HG03571 (cell line): ENCODE measurements around the gene POLN.
"Not testable (repeated sequence)": the region's sequence is repeated elsewhere in the genome, so short reads cannot be mapped to it uniquely, and the experiment has no call there.

Experiments used
- ATAC-seq: cut with Tn5 transposase; IDR thresholded peaks from one replicate; pipeline ENCODE4 v1.9.1; 2021; ENCODE audit not compliant: unreplicated experiment

Gene POLN

GRCh38 chr4:2275546-2276251 is 33.8 kb upstream of the POLN start:
- no peak for ATAC-seq

DNA sequence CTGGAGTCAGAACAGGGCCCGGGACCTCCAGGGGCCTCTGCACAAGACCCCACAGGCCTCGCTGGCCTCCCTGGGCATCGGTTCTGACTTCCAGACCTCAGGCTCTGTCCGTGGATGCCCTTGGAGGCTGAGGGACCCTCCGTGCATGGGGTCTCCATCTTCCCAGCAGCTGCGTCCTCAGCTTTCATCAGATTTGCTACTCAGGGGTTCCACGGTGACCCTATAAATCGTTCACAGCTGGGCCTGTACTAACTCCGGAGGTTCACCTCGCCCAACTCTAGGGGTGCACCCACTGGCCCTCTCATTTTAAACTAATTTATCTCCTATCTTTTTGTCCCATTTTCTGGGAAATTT is 33.1 kb upstream of the POLN start:
- not testable (repeated sequence) for ATAC-seq

DNA sequence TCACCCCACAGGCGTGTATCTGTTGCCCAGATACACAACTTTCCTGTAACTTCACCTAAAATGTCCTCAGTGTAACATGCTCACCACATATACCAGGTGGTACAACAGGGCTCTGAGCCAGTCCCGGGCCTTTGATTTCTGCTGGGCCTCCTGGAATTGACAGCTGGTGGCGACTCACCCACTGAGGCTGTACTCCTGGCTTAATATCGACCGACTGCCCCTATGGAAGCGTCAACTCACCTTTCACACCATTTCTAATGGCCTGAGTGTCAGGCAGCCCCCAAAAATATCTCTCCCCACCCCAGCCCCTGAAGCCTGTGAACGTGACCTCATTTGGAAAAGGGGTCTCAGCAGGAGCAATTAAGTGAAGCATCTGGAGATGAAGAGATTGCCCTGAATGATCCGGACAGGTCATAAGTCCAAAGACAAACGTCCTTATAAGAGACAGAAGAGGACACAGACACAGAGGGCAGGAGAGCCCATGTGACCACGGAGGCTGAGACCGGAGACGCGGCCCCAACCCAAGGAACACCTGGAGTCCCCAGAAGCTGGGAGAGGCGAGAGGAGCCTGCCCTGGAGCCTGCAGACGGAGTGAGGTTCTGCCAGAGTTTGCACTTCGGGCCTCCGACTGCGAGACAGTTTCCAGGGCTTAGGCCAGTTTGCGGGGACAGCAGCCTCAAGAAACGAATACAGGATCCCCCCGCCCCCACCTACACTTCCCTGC is 32.6 kb upstream of the POLN start:
- ATAC-seq, result no peak

DNA sequence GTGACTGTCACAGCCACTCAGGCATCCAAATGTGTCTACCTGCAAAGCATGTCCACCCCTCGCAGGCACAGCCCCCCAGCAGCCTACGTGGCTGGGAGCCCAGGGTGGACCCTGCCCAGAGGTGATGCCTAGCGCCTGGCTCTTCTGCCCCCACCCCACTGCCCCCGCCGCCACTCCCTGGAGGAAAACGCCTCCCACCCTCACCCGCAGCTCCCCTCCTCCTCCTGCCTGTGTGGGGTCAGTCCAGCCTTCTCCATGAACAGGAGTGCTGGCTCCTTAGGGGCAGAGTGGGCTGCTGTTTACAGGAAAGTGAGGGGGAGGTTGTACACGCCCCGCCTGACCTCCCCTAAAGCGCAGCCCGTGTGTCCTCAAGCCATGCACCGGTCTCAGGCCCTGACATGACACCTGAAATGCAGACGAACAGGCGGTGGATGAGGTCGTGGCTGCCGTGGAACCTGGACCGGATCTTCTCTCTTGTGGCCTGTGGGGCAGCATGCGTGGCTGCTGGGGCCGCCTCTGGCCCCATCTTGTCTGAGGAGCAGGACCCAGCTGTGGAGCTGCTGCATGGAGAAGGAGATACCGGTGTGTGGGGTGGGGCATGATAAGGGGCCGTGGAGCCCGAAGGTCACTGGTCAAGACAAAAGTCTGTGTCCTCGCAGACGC is 31.9 kb upstream of the POLN start:
- ATAC-seq, result no peak

DNA sequence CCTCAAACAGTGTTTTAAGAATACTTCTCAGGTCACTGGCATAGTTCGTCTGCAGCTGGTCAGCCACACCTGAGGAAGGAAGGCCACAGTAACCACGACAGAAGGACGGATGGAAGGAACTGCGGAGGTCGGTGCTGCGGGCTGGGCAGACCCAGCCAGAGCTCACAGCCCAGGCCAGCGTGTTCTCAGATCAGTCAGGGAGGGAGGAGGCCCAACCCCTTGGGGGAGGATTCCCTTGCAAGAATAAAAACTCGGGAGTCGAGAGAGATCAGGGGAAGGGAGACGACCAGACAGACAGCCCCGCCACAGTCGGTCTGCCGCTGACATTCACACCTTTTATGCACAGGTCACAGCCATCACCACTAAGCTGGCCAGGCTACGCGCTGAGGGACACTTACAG is 31.3 kb upstream of the POLN start:
- no peak for ATAC-seq

- ATAC-seq, result no peak
These were observed 30.9 kb upstream of the POLN start for GRCh38 chr4:2272828-2273120.

DNA sequence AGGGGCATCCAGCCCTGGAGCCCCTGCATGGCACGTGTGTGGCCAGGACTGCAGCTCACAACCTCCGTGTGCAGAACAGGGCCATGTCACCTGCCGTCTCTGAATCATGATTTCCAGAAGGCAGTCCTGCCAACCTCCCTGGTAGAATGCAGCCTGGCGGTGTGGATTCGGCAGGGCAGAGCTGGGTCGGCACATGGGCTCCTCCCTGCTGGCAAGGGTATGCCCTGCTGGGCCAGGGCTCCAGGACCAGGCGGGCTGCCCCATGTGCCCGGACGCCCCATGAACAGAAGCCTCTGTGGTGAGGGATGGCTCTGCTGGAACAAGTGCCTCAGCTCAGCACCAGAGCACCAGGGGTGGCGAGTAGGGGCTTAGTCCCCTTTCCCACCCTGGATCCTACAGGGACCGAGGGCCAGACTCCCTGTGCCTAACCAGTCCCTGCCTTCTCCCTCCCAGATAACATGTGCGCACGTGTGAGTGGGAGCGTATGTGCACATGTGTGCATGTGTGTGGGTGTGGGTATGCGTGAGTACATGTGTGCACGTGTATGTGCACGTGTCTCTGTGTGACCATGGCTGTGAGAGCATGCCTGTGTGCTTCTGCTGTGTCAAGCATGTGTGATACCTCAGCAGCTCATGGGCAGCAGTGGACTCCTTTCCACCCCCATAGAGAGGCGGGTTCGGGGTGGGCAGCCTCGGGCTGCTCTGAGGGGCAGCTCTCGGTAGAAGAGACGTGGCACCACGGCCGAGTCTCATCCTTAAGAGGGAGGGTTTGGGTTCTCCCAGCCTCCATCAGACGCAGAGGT is 30.3 kb upstream of the POLN start:
- ATAC-seq, result no peak

- ATAC-seq, result no peak
These were observed 29.5 kb upstream of the POLN start for GRCh38 chr4:2271279-2272025.

DNA sequence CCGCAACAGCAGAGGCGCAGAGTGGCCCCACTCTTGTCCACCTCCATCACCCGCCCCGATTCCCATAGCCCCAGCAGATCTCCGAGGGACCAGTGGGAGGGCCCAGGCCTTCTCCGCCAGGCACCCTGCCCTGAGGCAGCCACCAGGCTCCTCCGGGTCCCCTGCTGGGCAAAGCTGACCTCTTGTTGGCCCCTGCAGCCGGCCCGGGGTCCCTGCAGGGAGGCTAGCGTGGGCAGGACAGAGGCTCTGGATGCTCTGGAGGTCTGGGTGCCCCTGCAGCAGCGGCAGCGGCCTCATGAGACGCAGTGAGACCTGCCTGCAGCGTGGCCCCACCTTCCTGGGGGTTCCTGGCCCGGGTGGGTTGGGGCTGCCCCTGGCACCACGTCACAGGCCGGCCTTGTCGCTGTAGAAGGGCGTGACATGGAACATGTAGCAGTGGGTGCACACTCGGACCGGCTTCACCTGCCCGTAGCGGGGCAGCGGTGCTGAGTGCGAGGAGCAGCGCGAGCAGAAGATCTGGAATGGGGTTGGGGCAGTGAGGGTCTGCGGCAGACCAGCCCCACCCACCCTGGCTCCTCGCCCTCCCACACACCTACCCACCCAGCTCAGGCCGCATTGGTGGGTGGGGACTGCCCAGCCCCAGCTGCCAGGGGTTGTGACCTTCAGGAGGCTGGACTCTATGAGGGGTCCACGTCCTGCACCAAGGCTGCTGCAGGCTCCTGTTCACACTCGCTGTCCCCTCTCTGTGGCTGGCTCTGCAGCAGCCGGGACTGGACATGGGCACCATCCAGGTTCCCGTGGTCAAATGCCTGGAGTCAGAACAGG is 28.6 kb upstream of the POLN start:
- ATAC-seq, result no peak

GRCh38 chr4:2269618-2270163 is 27.8 kb upstream of the POLN start:
- ATAC-seq, result no peak

DNA sequence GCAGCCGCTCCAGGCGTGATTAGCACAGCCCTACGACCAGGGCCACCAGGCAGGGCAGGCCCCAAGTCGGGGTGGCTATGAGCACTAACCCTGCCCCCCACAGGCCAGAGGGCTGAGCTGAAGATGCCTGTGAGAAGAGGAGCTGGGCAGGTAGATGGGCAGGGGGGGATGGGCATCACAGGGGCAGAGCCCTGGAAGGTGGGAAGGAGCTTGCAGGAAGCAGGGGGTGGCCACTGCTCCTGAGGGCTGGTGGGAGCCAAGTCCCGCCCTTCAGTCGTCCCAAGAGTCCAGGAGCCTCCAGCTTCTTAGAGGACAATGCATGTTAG is 27.2 kb upstream of the POLN start:
- no peak for ATAC-seq

DNA sequence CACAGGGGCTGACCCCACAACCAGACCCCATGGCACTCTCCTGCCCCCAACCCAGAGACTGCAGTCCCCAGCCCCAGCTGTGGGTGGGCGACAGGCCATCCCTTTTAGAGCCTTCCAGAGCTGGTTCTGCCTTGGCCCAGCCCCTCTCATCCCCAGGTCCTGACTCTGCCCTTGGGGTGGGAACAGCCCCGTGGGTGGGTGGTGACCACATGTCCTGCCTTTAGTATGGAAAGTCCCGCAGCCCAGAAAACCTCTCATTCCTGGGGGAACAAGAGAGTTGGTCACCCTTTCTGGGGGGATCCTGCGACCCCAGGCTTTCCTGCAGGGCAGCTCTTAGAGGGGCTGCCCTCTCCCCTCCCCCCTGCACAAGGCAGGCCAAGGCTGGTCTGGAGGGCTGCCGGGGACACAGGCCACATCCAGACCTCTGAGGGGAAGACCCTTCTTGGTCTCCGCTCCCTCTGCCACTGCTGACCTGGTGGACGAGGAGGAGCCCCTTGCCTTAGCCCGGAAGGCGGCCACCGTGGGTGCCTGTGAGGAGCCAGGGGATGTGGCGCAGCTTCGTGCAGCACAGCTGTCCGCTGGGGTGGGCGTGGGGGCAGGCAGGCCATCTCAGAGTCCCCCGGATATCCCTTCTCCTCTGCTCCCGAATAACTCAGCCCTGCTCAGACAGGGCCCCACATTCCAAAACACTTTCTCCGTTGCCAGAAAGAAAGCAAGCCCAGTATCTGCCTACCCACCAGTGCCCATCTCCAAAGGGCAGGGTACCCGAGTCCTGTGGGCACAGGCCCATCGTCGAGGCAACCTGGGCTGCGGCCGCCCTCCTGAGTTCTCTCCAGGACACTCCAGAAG is 26.7 kb upstream of the POLN start:
- ATAC-seq, result no peak

DNA sequence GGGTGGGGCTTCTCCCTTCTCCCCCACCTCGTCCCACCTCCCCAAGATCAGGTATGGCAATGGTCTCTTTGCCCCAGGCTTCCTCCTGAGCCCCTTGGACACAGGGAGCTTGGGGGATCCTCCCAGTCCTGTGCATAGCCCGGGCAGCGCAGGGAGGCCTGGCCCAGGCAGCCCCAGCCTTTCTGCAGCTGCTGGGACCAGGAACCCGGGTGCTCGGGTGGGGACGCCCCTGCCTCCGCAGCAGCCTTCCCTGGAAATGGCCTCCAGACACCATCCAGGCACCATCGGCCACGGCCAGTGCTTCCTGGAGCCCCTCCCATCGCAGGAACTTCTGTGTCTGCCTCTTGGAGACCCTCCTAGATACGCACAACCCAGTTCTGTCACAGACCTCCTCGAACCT is 25.9 kb upstream of the POLN start:
- ATAC-seq, result no peak

DNA sequence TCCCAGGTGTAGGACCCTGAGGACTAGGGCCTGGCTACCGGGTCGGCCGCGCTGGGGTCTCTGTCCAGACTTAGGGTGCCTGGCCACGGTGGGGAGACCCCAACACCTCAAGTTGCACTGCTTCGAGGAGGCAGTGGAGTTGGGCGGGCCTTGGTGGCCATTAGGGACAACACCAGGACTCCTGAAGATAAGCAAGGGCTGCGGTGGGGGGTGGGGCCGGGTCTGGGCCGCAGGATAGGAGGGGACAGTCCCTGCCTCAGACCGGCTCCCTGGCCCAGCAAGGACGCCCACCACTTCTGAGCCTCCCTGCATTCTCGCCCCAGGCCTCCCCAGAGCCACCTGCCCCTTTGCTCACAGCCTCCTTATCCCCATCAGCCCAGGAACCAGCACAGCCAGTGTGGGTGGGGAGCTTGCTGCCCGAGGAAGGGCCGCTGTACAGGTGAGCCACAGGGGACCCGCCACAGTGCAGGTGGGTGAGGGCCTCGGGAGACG is 25.4 kb upstream of the POLN start:
- no peak for ATAC-seq

- no peak for ATAC-seq
These were observed 24.9 kb upstream of the POLN start for GRCh38 chr4:2266821-2267220.

GRCh38 chr4:2266181-2266580 is 24.3 kb upstream of the POLN start:
- ATAC-seq, result no peak

DNA sequence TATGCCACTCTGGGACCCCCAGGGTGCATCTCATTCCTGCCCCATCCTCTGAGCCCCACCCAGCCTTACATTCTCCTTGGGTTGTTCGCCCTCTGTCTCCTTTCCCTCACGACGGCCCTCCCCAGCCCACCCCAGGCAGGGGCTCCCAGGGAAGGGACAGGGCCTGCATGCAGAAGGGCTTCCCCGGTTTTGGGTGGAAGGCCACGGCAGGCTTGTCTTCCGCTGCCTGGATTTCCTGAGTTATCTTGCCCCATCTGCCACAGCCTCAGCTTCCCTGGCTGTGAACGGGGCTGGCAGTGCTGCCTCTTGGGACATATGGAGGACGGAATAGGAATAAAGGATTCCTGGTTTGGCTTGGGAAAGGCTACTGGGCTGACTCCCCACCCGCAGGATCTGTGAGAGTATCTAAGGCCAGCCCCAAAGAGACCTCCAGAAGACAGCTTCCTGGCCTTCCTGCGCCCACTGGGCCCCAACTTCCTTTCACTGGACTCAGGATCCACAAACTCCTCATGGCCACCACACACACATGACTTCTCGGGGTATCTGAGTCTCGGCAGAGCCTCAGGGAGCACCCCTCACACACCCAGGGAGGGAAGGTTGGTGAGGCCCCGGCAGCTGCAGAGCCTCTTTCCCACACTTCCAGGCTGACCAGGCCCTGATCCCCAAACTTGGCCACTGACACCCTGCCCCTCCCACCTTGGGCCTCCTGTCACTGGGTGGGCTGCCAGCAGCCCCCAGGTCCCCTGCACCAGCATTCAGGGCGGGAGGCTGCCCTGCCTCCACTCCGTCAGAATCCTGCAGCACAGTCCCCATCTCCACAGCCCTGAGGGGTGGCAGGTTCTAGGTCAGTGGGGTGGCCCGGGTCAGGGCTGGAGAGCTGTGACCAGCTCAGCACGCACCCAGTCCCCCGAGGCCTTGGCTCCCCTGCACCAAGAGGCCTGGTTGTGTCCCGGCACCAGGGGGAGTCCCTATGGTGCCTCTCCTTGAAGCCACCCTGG is 23.5 kb upstream of the POLN start:
- ATAC-seq, result no peak
